Endothelial cell (in vitro differentiated cells): ENCODE data around the gene GPC5. TPM values are rescaled to one million over a fixed set of nuclear protein-coding genes. Genes with fewer than 3 reads are reported as not detected.

Source experiments
- DNase-seq: peaks from one replicate; pipeline ENCODE4 v3.0.0; 2021; ENCODE audit warnings: low spot score
- H3K27ac Mint-ChIP-seq: one replicate; pipeline ENCODE4 v1.8.0; 2021; ENCODE audit warnings: mixed read lengths, inconsistent platforms; ENCODE audit not compliant: unreplicated experiment
- H3K27me3 Mint-ChIP-seq: one replicate; pipeline ENCODE4 v1.8.0; 2021; ENCODE audit warnings: mild to moderate bottlenecking, moderate library complexity, mixed read lengths, inconsistent platforms; ENCODE audit not compliant: unreplicated experiment
- H3K36me3 Mint-ChIP-seq: one replicate; pipeline ENCODE4 v1.8.0; 2021; ENCODE audit warnings: mild to moderate bottlenecking, low read depth, mixed read lengths, inconsistent platforms; ENCODE audit not compliant: unreplicated experiment
- H3K4me1 Mint-ChIP-seq: one replicate; pipeline ENCODE4 v1.8.0; 2021; ENCODE audit warnings: mild to moderate bottlenecking, mixed read lengths, inconsistent platforms; ENCODE audit not compliant: unreplicated experiment
- H3K4me3 Mint-ChIP-seq: one replicate; pipeline ENCODE4 v1.8.0; 2021; ENCODE audit warnings: mild to moderate bottlenecking, mixed read lengths, inconsistent platforms; ENCODE audit not compliant: unreplicated experiment
- H3K9me3 Mint-ChIP-seq: one replicate; pipeline ENCODE4 v1.8.0; 2021; ENCODE audit warnings: mixed read lengths, inconsistent platforms; ENCODE audit not compliant: unreplicated experiment
- CTCF ChIP-seq: fragments of 200-600 bp; sonication (generic); IDR thresholded peaks from one replicate; pipeline ENCODE4 v1.5.0; 2021; ENCODE audit warnings: antibody characterized with exemption; ENCODE audit not compliant: unreplicated experiment
- total RNA-seq: library from RNA; stranded (reverse); fragmentation: NEBNext Ultra II Directional; extraction: Animal tissue kit (Norgen Biotek cat#: 25700); gene quantifications from one replicate; pipeline ENCODE4 v1.2.1, GENCODE V29; 2021; ENCODE audit not compliant: unreplicated experiment

GPC5 gene
- total RNA-seq, 1 donor from 2014 or later: not detected

DNA sequence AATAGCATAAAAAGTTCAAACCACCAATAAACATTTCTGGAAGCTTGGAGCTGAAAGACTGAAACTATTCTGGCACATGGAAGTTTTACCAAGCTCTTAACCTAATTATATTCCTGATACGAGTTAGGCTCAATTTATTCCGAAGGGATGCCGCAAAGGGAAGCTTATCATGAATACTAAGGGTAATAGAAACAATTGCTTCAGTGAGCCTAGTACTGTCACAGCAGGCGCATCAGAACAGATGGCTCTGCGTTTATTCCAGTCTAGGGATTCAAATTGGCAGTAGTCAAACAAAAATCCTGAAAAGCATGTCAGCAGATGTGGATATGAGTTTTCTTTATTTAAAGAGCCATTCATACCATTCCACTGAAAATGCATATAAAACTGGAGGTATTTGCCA is 779.5 kb downstream of the GPC5 start:
- H3K9me3 Mint-ChIP-seq: no peaks in the 10 kb centered on the region
- no peak for DNase-seq
- no peak overlapping the region for H3K27ac Mint-ChIP-seq
- no peak overlapping the region for H3K4me3 Mint-ChIP-seq
- H3K36me3 Mint-ChIP-seq: no peaks in the 10 kb centered on the region
- no peaks in the 10 kb centered on the region for H3K27me3 Mint-ChIP-seq
- no peaks in the 10 kb centered on the region for H3K4me1 Mint-ChIP-seq
- no peak for TF ChIP-seq CTCF

DNA sequence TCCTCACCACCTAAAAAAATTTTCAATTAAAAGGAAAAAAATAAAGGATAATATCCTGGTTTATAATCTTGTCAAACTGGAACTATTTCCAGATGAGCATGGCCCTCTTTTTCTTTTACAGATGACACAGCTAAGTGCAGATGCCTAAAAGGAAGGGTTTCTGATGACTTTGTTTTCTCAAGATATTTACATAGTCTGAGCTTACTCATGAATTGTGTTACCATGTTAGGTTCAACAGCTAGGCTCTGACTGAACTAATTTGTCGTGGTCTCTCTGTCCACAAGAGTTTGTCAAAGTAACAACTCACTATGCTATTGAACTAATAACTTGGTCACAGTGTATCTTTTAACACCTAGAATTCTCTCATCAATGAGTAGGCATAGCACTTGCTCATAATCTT is 780.8 kb downstream of the GPC5 start:
- DNase-seq: no peak
- no peaks in the 10 kb centered on the region for H3K27me3 Mint-ChIP-seq
- no peak overlapping the region for H3K27ac Mint-ChIP-seq
- H3K4me1 Mint-ChIP-seq: no peaks in the 10 kb centered on the region
- H3K36me3 Mint-ChIP-seq: no peaks in the 10 kb centered on the region
- no peaks in the 10 kb centered on the region for H3K9me3 Mint-ChIP-seq
- H3K4me3 Mint-ChIP-seq: no peak overlapping the region
- no peak for TF ChIP-seq CTCF

- Mint-ChIP-seq H3K4me1 (no peaks in the 10 kb centered on the region), H3K4me3 (no peak overlapping the region), H3K9me3 (no peaks in the 10 kb centered on the region), H3K27ac (no peak overlapping the region), H3K36me3 (no peaks in the 10 kb centered on the region), H3K27me3 (no peaks in the 10 kb centered on the region)
- peak; percentile 51 for DNase-seq
- peak; percentile 90 for TF ChIP-seq CTCF
Observed at GRCh38 chr13:92187378-92187989, 789.1 kb downstream of the GPC5 start.

- TF ChIP-seq CTCF: no peak
- DNase-seq: no peak
- H3K4me3 Mint-ChIP-seq: no peak overlapping the region
- H3K36me3 Mint-ChIP-seq: no peaks in the 10 kb centered on the region
- no peaks in the 10 kb centered on the region for H3K4me1 Mint-ChIP-seq
- H3K27me3 Mint-ChIP-seq: no peaks in the 10 kb centered on the region
- H3K27ac Mint-ChIP-seq: no peak overlapping the region
- no peaks in the 10 kb centered on the region for H3K9me3 Mint-ChIP-seq
Observed at GRCh38 chr13:92188574-92188973, 790.2 kb downstream of the GPC5 start.

DNA sequence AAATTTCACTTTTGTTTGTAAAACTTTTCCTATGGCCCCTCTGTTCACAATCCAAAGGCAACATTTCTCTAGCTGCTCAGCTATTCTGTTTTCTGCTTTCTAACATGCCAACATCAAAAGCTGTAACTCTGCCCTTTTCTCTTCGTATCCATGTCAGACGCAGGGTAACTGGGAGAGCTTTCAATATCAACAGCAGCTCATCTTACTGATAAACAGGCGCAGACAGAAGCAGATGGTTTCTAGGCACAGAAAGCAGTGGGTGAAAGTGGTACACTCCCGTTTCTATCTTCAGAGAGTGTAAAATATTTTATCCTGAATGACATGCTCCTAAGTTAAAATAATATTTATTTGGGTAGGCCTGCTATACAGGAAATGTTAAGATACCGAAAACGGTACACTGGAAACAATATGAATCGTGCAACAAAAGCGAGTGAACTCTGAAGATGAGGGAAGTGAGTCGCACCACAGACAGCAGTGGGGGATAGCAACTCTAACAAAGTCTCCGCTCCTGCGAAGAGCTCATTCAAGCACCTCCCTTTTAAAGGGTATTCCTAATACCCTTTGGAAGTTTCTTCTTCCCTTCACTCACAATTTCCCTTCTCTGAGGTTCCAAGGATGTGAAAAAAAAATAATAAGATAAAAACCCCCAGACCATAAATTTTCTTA is 798.3 kb downstream of the GPC5 start:
- Mint-ChIP-seq H3K27me3 (no peaks in the 10 kb centered on the region), H3K36me3 (no peaks in the 10 kb centered on the region), H3K27ac (no peak overlapping the region), H3K9me3 (no peaks in the 10 kb centered on the region), H3K4me3 (no peak overlapping the region), H3K4me1 (no peaks in the 10 kb centered on the region)
- TF ChIP-seq CTCF: no peak
- DNase-seq: no peak
